OCI-LY1 (cell line): ENCODE measurements around the gene HOXC5.

Source experiments
- H2AFZ ChIP-seq: fragments of 200-600 bp; sonication (generic), shearing (Covaris generic); 2 replicates; pipeline ENCODE4 v1.6.0; 2014; ENCODE audit warnings: antibody characterized with exemption, mild to moderate bottlenecking, low read length
- H3F3A ChIP-seq: fragments of 200-600 bp; sonication (generic), shearing (Covaris generic); 2 replicates; pipeline ENCODE4 v1.6.0; 2014; ENCODE audit warnings: mild to moderate bottlenecking, antibody characterized with exemption, low read length, moderate library complexity; ENCODE audit not compliant: insufficient read depth
- H3K27ac ChIP-seq: fragments of 200-600 bp; sonication (generic); 2 replicates; pipeline ENCODE4 v1.5.1; 2014; ENCODE audit warnings: low read length, mixed run types, mild to moderate bottlenecking, low read depth; ENCODE audit not compliant: poor library complexity, severe bottlenecking
- H3K27me3 ChIP-seq: fragments of 200-600 bp; sonication (generic); 2 replicates; pipeline ENCODE4 v1.6.0; 2014; ENCODE audit warnings: antibody characterized with exemption, mild to moderate bottlenecking, low read length, moderate library complexity; ENCODE audit not compliant: insufficient read depth
- H3K36me3 ChIP-seq: fragments of 200-600 bp; sonication (generic); 2 replicates; pipeline ENCODE4 v1.6.1; 2014; ENCODE audit warnings: mild to moderate bottlenecking, antibody characterized with exemption, low read length, moderate library complexity, mixed read lengths; ENCODE audit not compliant: insufficient read depth
- H3K4me1 ChIP-seq: fragments of 200-600 bp; sonication (generic); 2 replicates; pipeline ENCODE4 v1.5.1; 2014; ENCODE audit warnings: mild to moderate bottlenecking, low read length, moderate library complexity; ENCODE audit not compliant: insufficient read depth, severe bottlenecking
- H3K4me2 ChIP-seq: fragments of 200-600 bp; sonication (generic), shearing (Covaris generic); 2 replicates; pipeline ENCODE4 v1.6.1; 2014; ENCODE audit warnings: low read length
- H3K4me3 ChIP-seq: fragments of 200-600 bp; sonication (generic); 2 replicates; pipeline ENCODE4 v1.5.1; 2014; ENCODE audit warnings: low read length, low read depth, mild to moderate bottlenecking, mixed read lengths; ENCODE audit not compliant: poor library complexity, severe bottlenecking
- H3K79me2 ChIP-seq: fragments of 200-600 bp; shearing (Covaris generic); 2 replicates; pipeline ENCODE4 v1.6.1; 2016; ENCODE audit warnings: mixed run types, low read length, mixed read lengths; ENCODE audit not compliant: insufficient read depth
- H3K9ac ChIP-seq: fragments of 200-600 bp; sonication (generic), shearing (Covaris generic); 2 replicates; pipeline ENCODE4 v1.6.1; 2014; ENCODE audit warnings: mild to moderate bottlenecking, low read length, mixed read lengths
- H3K9me2 ChIP-seq: fragments of 200-600 bp; sonication (generic), shearing (Covaris generic); 2 replicates; pipeline ENCODE4 v1.6.1; 2014; ENCODE audit warnings: low read depth, mild to moderate bottlenecking, low read length, mixed read lengths
- H3K9me3 ChIP-seq: fragments of 200-600 bp; shearing (Covaris generic); 2 replicates; pipeline ENCODE4 v1.6.1; 2014; ENCODE audit warnings: low read length, mixed read lengths
- H4K20me1 ChIP-seq: fragments of 200-600 bp; sonication (generic), shearing (Covaris generic); 2 replicates; pipeline ENCODE4 v1.6.0; 2016; ENCODE audit warnings: mild to moderate bottlenecking, low read length; ENCODE audit not compliant: insufficient read depth
- CTCF ChIP-seq: fragments of 200-600 bp; sonication (generic), shearing (Covaris generic); IDR thresholded peaks from 2 replicates; pipeline ENCODE4 v1.5.1; 2017; ENCODE audit warnings: mild to moderate bottlenecking, antibody characterized with exemption, low read length, moderate library complexity, mixed read lengths
- EZH2 ChIP-seq: fragments of 200-600 bp; sonication (generic), shearing (Covaris generic); IDR thresholded peaks from 2 replicates; pipeline ENCODE4 v1.8.0; 2017; ENCODE audit warnings: borderline replicate concordance, mixed run types, mild to moderate bottlenecking, antibody characterized with exemption, low read length, moderate library complexity, mixed read lengths

HOXC5 gene

GRCh38 chr12:54027442-54027786 lies 5.4 kb upstream of the HOXC5 start:
- H4K20me1 ChIP-seq: no peaks in the 10 kb centered on the region
- H3F3A ChIP-seq: no peaks in the 10 kb centered on the region
- no peaks in the 10 kb centered on the region for H3K9me3 ChIP-seq
- H3K27me3 ChIP-seq: peaks cover 4% of the 10 kb centered on the region; the same call in 1 of the 2 replicates
- no peaks in the 10 kb centered on the region for H3K36me3 ChIP-seq
- no peak for TF ChIP-seq CTCF
- no peak for TF ChIP-seq EZH2
- no peak overlapping the region for H2AFZ ChIP-seq
- H3K4me1 ChIP-seq: peaks cover 13% of the 10 kb centered on the region
- no peak overlapping the region for H3K27ac ChIP-seq
- H3K9ac ChIP-seq: no peak overlapping the region
- H3K79me2 ChIP-seq: no peaks in the 10 kb centered on the region
- H3K4me3 ChIP-seq: no peak overlapping the region
- no peak overlapping the region for H3K4me2 ChIP-seq
- no peaks in the 10 kb centered on the region for H3K9me2 ChIP-seq

- Histone ChIP-seq H3K4me3 (no peak within 1 kb of the TSS), H3F3A (no peaks in the 10 kb centered on the region), H3K27me3 (peaks cover 4% of the 10 kb centered on the region; the same call in 1 of the 2 replicates), H4K20me1 (no peaks in the 10 kb centered on the region), H3K9ac (no peak within 1 kb of the TSS), H2AFZ (no peak within 1 kb of the TSS), H3K27ac (no peak within 1 kb of the TSS), H3K4me2 (no peak within 1 kb of the TSS), H3K36me3 (no peaks in the 10 kb centered on the region), H3K9me2 (no peaks in the 10 kb centered on the region), H3K9me3 (no peaks in the 10 kb centered on the region), H3K4me1 (peaks cover 13% of the 10 kb centered on the region), H3K79me2 (no peaks in the 10 kb centered on the region)
- TF ChIP-seq CTCF: no peak
- TF ChIP-seq EZH2: no peak
These were observed 4.3 kb upstream of the HOXC5 start, which contains the start of gene HOXC6 for GRCh38 chr12:54028314-54029201. Gene HOXC6, plus strand, starts transcription at chr12:54028440. Its CDS starts 82 bp downstream, at chr12:54028522.

- H4K20me1 ChIP-seq: no peaks in the 10 kb centered on the region
- H3K4me1 ChIP-seq: peaks cover 13% of the 10 kb centered on the region
- H3K4me3 ChIP-seq: no peak overlapping the region
- TF ChIP-seq EZH2: no peak
- no peak for TF ChIP-seq CTCF
- H3K36me3 ChIP-seq: no peaks in the 10 kb centered on the region
- no peak overlapping the region for H3K27ac ChIP-seq
- no peak overlapping the region for H3K9ac ChIP-seq
- no peaks in the 10 kb centered on the region for H3K9me2 ChIP-seq
- no peaks in the 10 kb centered on the region for H3F3A ChIP-seq
- peaks cover 4% of the 10 kb centered on the region; the same call in 1 of the 2 replicates for H3K27me3 ChIP-seq
- no peak overlapping the region for H3K4me2 ChIP-seq
- no peaks in the 10 kb centered on the region for H3K9me3 ChIP-seq
- no peak overlapping the region for H2AFZ ChIP-seq
- H3K79me2 ChIP-seq: no peaks in the 10 kb centered on the region
These were observed 3.1 kb upstream of the HOXC5 start for GRCh38 chr12:54029529-54030441.
